Gastrocnemius medialis (tissue), 4 donors: ENCODE data around the gene MEGF10. TPM values are rescaled to one million over a fixed set of nuclear protein-coding genes. Genes with fewer than 3 reads are reported as not detected.

Experiments used
- ATAC-seq, 2 donors: fragments of 150-250 bp; one replicate each; pipeline ENCODE4 v1.9.1; 2016
- DNase-seq, 2 donors: peaks; one replicate each; pipeline ENCODE4 v3.0.0-alpha.2; 2019
- H3K27ac ChIP-seq, 4 donors: fragments of 200-600 bp; sonication (generic); 1 replicate in 1 of 4; 2 replicates in 3 of 4; pipeline ENCODE4 v1.5.1; 2016 to 2018; ENCODE audit warnings: mild to moderate bottlenecking in 2 of 4, moderate library complexity in 1 of 4
- H3K27me3 ChIP-seq, 3 donors: fragments of 200-600 bp; sonication (generic) in 2 of 3; 1 replicate in 1 of 3; 2 replicates in 2 of 3; pipeline versions ENCODE4 v1.5.1 to v1.6.0; 2016 to 2019; ENCODE audit warnings: mild to moderate bottlenecking in 1 of 3, moderate library complexity in 1 of 3
- H3K36me3 ChIP-seq, 2 donors: fragments of 200-600 bp; sonication (generic) in 1 of 2; one replicate each; pipeline ENCODE4 v1.5.1; 2017 to 2018
- H3K4me1 ChIP-seq, 2 donors: fragments of 200-600 bp; sonication (generic) in 1 of 2; one replicate each; pipeline ENCODE4 v1.5.1; 2016 to 2017; ENCODE audit warnings: mild to moderate bottlenecking in 2 of 2
- H3K4me3 ChIP-seq, 4 donors: fragments of 200-600 bp; sonication (generic) in 3 of 4; 1 replicate in 1 of 4; 2 replicates in 3 of 4; pipeline ENCODE4 v1.5.1; 2016 to 2019; ENCODE audit warnings: mild to moderate bottlenecking in 2 of 4
- H3K9me3 ChIP-seq, 3 donors: fragments of 200-600 bp; sonication (generic) in 2 of 3; 1 replicate in 1 of 3; 2 replicates in 2 of 3; pipeline ENCODE4 v1.5.1; 2016 to 2019
- CTCF ChIP-seq, 5 experiments: fragments of 450-650 bp in 3 of 5; fragments of 200-600 bp in 2 of 5; sonication (generic) in 2 of 5; IDR thresholded peaks in 4 of 5; conservative IDR thresholded peaks in 1 of 5; 1 replicate in 4 of 5; 2 replicates in 1 of 5; pipeline ENCODE4 v1.5.1; 2016 to 2019; ENCODE audit warnings: antibody characterized with exemption in 5 of 5, mild to moderate bottlenecking in 3 of 5, moderate library complexity in 3 of 5
- POLR2A ChIP-seq, 2 donors: fragments of 450-650 bp; IDR thresholded peaks; one replicate each; pipeline ENCODE4 v1.6.1; 2017; ENCODE audit warnings: antibody characterized with exemption in 2 of 2, mild to moderate bottlenecking in 2 of 2, moderate library complexity in 2 of 2
- in situ Hi-C, 4 donors: fragments of 200-750 bp; cut with MboI; loops; one replicate each; pipeline versions ENCODE4 v1.15.0 to v1.8.0; 2017; ENCODE audit warnings: low sequenced_read_pairs in 4 of 4
- intact Hi-C: fragments of 100-400 bp; cut with DNase I; formaldehyde crosslinking; loops from one replicate; pipeline ENCODE4 v1.15.1; 2023; ENCODE audit warnings: low total_unique reads
- total RNA-seq, 4 donors: library from RNA; depleted of rRNA; stranded (reverse); fragments of >200 nt; gene quantifications; one replicate each; pipeline versions ENCODE4 v1.1.0 to v1.2.3, GENCODE V29; 2016

The MEGF10 gene
- total RNA-seq: 10 to 100 TPM in 2 of 4 donors, 1 to 10 TPM in 2; 6.7 to 25.4 (median 15.7) TPM

GRCh38 chr5:127290019-127290945 is at the start of gene MEGF10:
Gene MEGF10, plus strand, starts transcription at chr5:127290796. Its CDS starts 40,513 bp downstream, at chr5:127331309.
- in situ Hi-C loops: loop anchor here (5.0 to 10.0 kb wide), 4 partner anchors 127 to 205 kb away; no protein-coding TSS in a partner anchor
- H3K4me3 ChIP-seq: peak within 1 kb of the TSS; percentile 55 to 83 (median 64)
- H3K4me1 ChIP-seq: peaks cover 0 to 10% of the 10 kb centered on the region in 2 donors
- ATAC-seq (peak; percentile 76 to 78), DNase-seq (peak; percentile 17 to 33)
- intact Hi-C loops: loop anchor here (1.0 to 5.0 kb wide), 5 partner anchors 24 to 203 kb away; no protein-coding TSS in a partner anchor
- no peaks in the 10 kb centered on the region for H3K36me3 ChIP-seq
- H3K27me3 ChIP-seq: no peaks in the 10 kb centered on the region
- no peaks in the 10 kb centered on the region for H3K9me3 ChIP-seq
- peak within 1 kb of the TSS; percentile 58 to 81 (median 74) for H3K27ac ChIP-seq
- TF ChIP-seq CTCF (IDR thresholded peaks at IDR 0.05 in 4 of 5, conservative IDR thresholded peaks at IDR 0.05 in 1 of 5): peak; percentile 60 to 72 (median 67)
- no peak for TF ChIP-seq POLR2A (IDR thresholded peaks at IDR 0.05)

- TF ChIP-seq CTCF (IDR thresholded peaks at IDR 0.05 in 4 of 5, conservative IDR thresholded peaks at IDR 0.05 in 1 of 5) (no peak), POLR2A (IDR thresholded peaks at IDR 0.05) (no peak)
- Histone ChIP-seq H3K4me3 (no peak overlapping the region), H3K27me3 (no peaks in the 10 kb centered on the region), H3K27ac (no peak overlapping the region), H3K4me1 (no peaks in the 10 kb centered on the region), H3K9me3 (no peaks in the 10 kb centered on the region), H3K36me3 (no peaks in the 10 kb centered on the region)
- DNase-seq (no peak), ATAC-seq (no peak)
- intact Hi-C loops (no loop called here), in situ Hi-C loops (no loop called here)
Observed at GRCh38 chr5:127243011-127243410, 47.6 kb upstream of the MEGF10 start.

- no peak for TF ChIP-seq POLR2A (IDR thresholded peaks at IDR 0.05)
- TF ChIP-seq CTCF (IDR thresholded peaks at IDR 0.05 in 4 of 5, conservative IDR thresholded peaks at IDR 0.05 in 1 of 5): no peak
- H3K4me3 ChIP-seq: no peak overlapping the region
- DNase-seq (no peak), ATAC-seq (no peak)
- H3K9me3 ChIP-seq: peaks cover 0 to 3% (median 0%) of the 10 kb centered on the region in 3 donors
- H3K36me3 ChIP-seq: no peaks in the 10 kb centered on the region
- H3K27me3 ChIP-seq: no peaks in the 10 kb centered on the region
- H3K4me1 ChIP-seq: no peaks in the 10 kb centered on the region
- in situ Hi-C loops: no loop called here
- no peak overlapping the region for H3K27ac ChIP-seq
- intact Hi-C loops: no loop called here
Observed at GRCh38 chr5:127254729-127255284, 35.8 kb upstream of the MEGF10 start.

- in situ Hi-C loops: no loop called here
- intact Hi-C loops: no loop called here
- no peak for TF ChIP-seq POLR2A (IDR thresholded peaks at IDR 0.05)
- no peak for TF ChIP-seq CTCF (IDR thresholded peaks at IDR 0.05 in 4 of 5, conservative IDR thresholded peaks at IDR 0.05 in 1 of 5)
- Histone ChIP-seq H3K4me1 (no peaks in the 10 kb centered on the region), H3K27me3 (no peaks in the 10 kb centered on the region), H3K27ac (no peak overlapping the region), H3K9me3 (peaks cover 0 to 3% (median 0%) of the 10 kb centered on the region in 3 donors), H3K4me3 (peak overlapping the region in 1 of 4 donors; percentile 4), H3K36me3 (no peaks in the 10 kb centered on the region)
- no peak for DNase-seq
- ATAC-seq: no peak
Observed at GRCh38 chr5:127256886-127257597, 33.6 kb upstream of the MEGF10 start.
